Urinary bladder (tissue), 4 donors: ENCODE results near the gene ADGRV1. TPM values are rescaled to one million over a fixed set of nuclear protein-coding genes. Genes with fewer than 3 reads are reported as not detected.
"Not testable (repeated sequence)": the region's sequence is repeated elsewhere in the genome, so short reads cannot be mapped to it uniquely, and the experiment has no call there.

Experiments used
- DNase-seq: peaks from one replicate; pipeline ENCODE4 v3.0.0-alpha.2; 2015; ENCODE audit errors: extremely low spot score
- H3K27ac ChIP-seq: one replicate; pipeline ENCODE4 v1.5.1; 2013; ENCODE audit warnings: low read depth, mild to moderate bottlenecking, moderate library complexity
- H3K36me3 ChIP-seq: one replicate; pipeline ENCODE4 v1.6.1; 2013; ENCODE audit warnings: mild to moderate bottlenecking, moderate library complexity; ENCODE audit not compliant: insufficient read depth
- H3K4me1 ChIP-seq: one replicate; pipeline ENCODE4 v1.6.1; 2013; ENCODE audit warnings: mild to moderate bottlenecking, moderate library complexity; ENCODE audit not compliant: insufficient read depth
- H3K4me3 ChIP-seq: one replicate; pipeline ENCODE4 v1.5.1; 2013; ENCODE audit warnings: low read depth, low read length
- WGBS: extraction: QIAGEN DNeasy Blood & Tissue Kit; methylation state at CpG from one replicate; pipeline ENCODE4 v1.1.7; 2013; 5-methylcytosine and 5-hydroxymethylcytosine counted together
- polyA plus RNA-seq: library from polyadenylated mRNA; stranded (reverse); fragments of 200-250 nt; gene quantifications from one replicate; pipeline ENCODE4 v1.2.3, GENCODE V29; 2013
- total RNA-seq: library from RNA; depleted of rRNA; stranded (reverse); fragments of >200 nt; gene quantifications from one replicate; pipeline ENCODE4 v1.2.3, GENCODE V29; 2014
- donor health status: healthy with polysubstance abuse.
- donor health status: healthy.

Gene ADGRV1
- total and polyA plus RNA-seq, 2 donors, result 4.0 to 6.6 TPM

DNA sequence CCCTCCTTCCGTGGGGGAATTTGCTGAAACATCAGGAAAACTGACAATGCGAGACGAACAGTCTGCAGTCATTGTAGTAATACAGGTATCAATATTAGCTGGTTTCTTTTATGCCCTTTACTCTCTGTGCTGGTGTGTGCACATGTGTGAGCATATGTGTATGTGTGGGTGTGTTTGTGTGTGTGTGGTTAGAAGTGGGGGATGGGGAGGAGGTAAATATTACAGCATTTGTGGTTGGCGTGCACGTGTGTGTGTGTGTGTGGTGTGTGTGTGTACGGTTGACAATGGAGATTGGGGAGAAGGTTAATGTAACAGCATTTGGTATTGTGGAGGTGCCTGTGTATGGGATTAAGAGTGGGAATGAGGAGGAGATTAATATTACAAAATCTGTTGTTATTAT lies 219.4 kb downstream of the ADGRV1 start:
- Histone ChIP-seq H3K4me3 (no peak overlapping the region), H3K4me1 (no peaks in the 10 kb centered on the region), H3K36me3 (no peaks in the 10 kb centered on the region), H3K27ac (no peak overlapping the region)
- WGBS, result 73% methylated on average over 6 of the region's 6 CpGs
- DNase-seq, result no peak

GRCh38 chr5:90783460-90784333 lies 225.1 kb downstream of the ADGRV1 start:
- H3K4me3 ChIP-seq, result no peak overlapping the region
- 23% methylated on average over 4 of the region's 4 CpGs for WGBS
- no peaks in the 10 kb centered on the region for H3K4me1 ChIP-seq
- H3K36me3 ChIP-seq, result no peaks in the 10 kb centered on the region
- DNase-seq, result peak; percentile 13
- H3K27ac ChIP-seq, result no peak overlapping the region

DNA sequence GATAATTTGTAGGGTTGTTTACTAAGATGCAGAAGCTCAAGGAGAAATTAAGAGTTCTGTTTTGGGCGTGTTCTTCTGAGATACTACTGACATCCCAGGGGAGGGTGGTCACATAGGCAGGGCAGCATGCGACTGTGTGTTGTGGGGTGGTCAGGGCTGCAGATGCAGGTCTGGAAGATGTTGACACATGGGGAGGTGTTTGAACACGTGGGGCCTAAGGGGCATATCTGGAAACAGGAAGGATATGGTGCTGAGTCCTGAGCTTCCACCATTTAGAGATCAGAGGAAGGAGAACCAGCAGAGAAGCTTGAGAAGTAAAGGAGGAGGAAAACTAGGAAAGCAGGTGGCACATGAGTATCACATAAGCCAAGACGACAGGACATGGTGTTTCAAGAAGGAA lies 228.2 kb downstream of the ADGRV1 start:
- WGBS, result 65% methylated on average over 4 of the region's 4 CpGs
- no peak for DNase-seq
- Histone ChIP-seq H3K27ac (no peak overlapping the region), H3K4me1 (no peaks in the 10 kb centered on the region), H3K36me3 (no peaks in the 10 kb centered on the region), H3K4me3 (no peak overlapping the region)

DNA sequence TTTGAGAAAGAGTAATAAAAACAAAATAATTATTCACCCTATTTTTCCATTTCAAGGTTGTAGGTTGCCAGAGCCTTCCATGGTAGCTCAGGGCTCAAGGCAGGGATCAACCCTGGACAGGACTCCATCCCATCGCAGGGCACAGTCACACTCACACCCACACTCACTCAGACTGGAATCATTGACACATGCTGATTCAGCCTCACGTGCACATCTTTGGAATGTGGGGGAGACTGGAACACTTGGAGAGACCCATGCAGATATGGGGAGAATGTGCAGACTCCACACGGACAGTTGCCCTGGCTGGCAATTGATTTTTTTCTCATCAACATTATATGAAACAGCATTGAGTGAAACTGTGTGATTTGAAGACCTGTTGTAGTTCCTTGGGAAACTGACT lies 234.1 kb downstream of the ADGRV1 start:
- WGBS, result 69% methylated on average over 3 of the region's 3 CpGs

DNA sequence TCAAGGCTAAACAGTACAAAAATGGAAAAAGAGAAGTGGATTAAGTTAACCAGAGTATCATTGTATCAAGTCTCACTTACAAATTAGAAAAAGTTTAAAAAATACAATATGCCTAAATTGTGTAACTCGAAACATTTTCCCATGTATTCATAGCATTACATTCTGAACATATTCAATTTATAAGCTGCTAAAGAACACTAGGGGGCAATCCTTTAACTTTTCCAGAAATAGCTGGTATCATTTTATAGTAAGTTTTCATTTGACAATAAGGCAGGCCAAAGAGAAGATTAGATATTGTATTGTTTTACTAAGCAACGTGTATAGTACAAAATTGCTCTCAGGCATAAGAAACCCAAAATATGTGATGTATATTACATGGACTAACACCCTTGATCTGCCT lies 234.6 kb downstream of the ADGRV1 start:
- no peaks in the 10 kb centered on the region for H3K4me1 ChIP-seq
- no peak for DNase-seq
- H3K27ac ChIP-seq, result no peak overlapping the region
- no peak overlapping the region for H3K4me3 ChIP-seq
- WGBS, result 48% methylated on average over 2 of the region's 2 CpGs
- no peaks in the 10 kb centered on the region for H3K36me3 ChIP-seq

More for the DNA sequence above, 234.1 kb downstream of the ADGRV1 start:
- Histone ChIP-seq H3K27ac (no peak overlapping the region), H3K4me1 (no peaks in the 10 kb centered on the region), H3K4me3 (no peak overlapping the region), H3K36me3 (no peaks in the 10 kb centered on the region)
- DNase-seq, result no peak

DNA sequence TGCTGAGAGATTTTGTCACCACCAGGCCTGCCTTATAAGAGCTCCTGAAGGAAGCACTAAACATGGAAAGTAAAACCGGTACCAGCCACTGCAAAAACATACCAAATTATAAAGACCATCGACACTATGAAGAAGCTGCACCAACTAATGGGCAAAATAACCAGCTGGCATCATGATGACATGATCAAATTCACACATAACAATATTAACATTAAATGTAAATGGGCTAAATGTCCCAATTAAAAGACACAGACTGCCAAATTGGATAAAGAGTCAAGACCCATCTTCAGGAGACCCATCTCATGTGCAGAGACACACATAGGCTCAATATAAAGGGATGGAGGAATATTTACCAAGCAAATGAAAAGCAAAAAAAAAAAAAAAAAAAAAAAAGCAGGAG lies 238.3 kb downstream of the ADGRV1 start:
- not testable (repeated sequence) for H3K4me1 ChIP-seq, H3K36me3 ChIP-seq, H3K4me3 ChIP-seq, DNase-seq, H3K27ac ChIP-seq
- WGBS, result 93% methylated on average over 2 of the region's 2 CpGs

GRCh38 chr5:90800082-90800481 lies 241.5 kb downstream of the ADGRV1 start:
- H3K4me1 ChIP-seq, H3K36me3 ChIP-seq, DNase-seq, H3K4me3 ChIP-seq, H3K27ac ChIP-seq: not testable (repeated sequence)
- WGBS, result 100% methylated on average over 1 of the region's 1 CpG

DNA sequence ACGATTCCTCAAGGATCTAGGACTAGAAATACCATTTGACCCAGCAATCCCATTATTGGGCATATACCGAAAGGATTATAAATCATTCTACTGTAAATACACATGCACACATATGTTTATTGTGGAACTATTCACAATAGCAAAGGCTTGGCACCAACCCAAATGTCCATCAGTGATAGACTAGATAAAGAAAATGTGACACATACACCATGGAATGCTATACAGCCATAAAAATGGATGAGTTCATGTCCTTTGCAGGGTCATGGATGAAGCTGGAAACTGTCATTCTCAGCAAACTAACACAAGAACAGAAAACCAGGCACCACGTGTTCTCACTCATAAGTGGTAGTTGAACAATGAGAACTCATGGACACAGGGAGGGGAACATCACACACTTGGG lies 241.9 kb downstream of the ADGRV1 start:
- WGBS, result 87% methylated on average over 3 of the region's 3 CpGs
- not testable (repeated sequence) for H3K4me1 ChIP-seq, H3K4me3 ChIP-seq, DNase-seq, H3K27ac ChIP-seq, H3K36me3 ChIP-seq

DNA sequence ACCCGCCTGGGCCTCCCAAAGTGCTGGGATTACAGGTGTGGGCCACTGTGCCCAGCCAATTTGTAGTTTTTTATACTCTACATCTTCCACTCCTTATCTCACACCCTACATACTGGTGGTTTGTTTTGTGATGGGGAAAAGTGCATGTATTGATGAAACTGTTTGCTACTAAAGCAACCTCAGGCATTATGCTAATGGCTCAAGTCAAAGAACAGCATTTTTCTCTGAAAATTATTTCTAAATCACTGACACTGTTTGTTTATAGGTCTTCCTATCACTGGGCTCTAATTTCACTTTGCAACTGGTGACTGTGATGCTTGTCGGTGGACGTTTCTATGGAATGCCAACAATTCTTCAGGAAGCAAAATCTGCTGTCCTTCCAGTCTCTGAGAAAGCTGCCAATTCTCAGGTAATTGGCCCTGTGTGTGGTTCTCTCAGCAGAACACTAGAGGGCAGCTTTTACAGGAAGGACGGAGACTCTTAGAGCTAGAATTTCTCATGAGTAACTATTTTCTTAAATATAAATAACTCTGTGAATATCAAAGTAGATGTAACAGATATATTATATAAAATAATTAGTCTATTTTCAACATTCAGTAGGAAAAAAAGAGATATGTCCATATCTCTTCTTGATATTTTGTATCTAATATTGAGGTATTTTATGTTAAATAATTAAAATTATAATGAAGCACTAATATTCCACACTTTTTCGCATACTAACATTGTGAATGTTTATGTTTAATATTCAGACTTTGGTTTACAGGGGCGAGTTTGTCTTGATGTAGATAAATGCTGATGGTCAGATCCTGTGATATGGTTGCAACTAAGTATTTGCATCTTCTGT lies 244.1 kb downstream of the ADGRV1 start:
- Histone ChIP-seq H3K4me3 (no peak overlapping the region), H3K27ac (no peak overlapping the region), H3K36me3 (no peaks in the 10 kb centered on the region), H3K4me1 (no peaks in the 10 kb centered on the region)
- DNase-seq, result no peak
- 35% methylated on average over 6 of the region's 6 CpGs for WGBS

DNA sequence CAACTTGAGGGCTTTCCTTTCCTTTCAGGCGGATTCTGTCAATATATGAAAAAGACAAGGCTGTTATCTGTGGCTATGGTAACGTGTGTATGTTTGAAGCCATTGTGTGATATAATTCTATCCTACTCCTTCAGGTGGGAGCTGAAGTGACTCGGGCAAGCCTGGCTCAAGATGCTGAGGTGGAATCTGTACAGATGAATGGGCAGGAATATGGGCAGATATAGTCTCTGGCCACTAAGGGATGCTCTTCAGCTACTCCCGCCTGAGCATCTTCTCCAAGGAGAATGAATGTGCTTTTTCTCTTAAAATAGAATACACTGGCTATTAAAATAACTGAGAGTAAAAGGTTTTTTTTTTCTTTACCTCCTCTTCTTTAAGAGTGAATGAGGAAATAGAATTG lies 244.8 kb downstream of the ADGRV1 start:
- Histone ChIP-seq H3K4me3 (no peak overlapping the region), H3K36me3 (no peaks in the 10 kb centered on the region), H3K27ac (no peak overlapping the region), H3K4me1 (no peaks in the 10 kb centered on the region)
- no peak for DNase-seq
- 71% methylated on average over 4 of the region's 4 CpGs for WGBS

GRCh38 chr5:90803876-90804275 lies 245.3 kb downstream of the ADGRV1 start:
- no peak overlapping the region for H3K27ac ChIP-seq
- no peak overlapping the region for H3K4me3 ChIP-seq
- H3K36me3 ChIP-seq, result no peaks in the 10 kb centered on the region
- WGBS, result 61% methylated on average over 2 of the region's 2 CpGs
- no peak for DNase-seq
- no peaks in the 10 kb centered on the region for H3K4me1 ChIP-seq

GRCh38 chr5:90807496-90807895 lies 248.9 kb downstream of the ADGRV1 start:
- Histone ChIP-seq H3K27ac (no peak overlapping the region), H3K4me3 (no peak overlapping the region), H3K36me3 (no peaks in the 10 kb centered on the region), H3K4me1 (no peaks in the 10 kb centered on the region)
- no peak for DNase-seq
- 60% methylated on average over 6 of the region's 6 CpGs for WGBS

- WGBS, result 65% methylated on average over 4 of the region's 4 CpGs
- DNase-seq, result peak; percentile 29
Measured at GRCh38 chr5:90809311-90810056, 250.9 kb downstream of the ADGRV1 start.

More at GRCh38 chr5:90809311-90810056, 250.9 kb downstream of the ADGRV1 start:
- no peaks in the 10 kb centered on the region for H3K36me3 ChIP-seq
- no peaks in the 10 kb centered on the region for H3K4me1 ChIP-seq
- no peak overlapping the region for H3K27ac ChIP-seq
- H3K4me3 ChIP-seq, result no peak overlapping the region
